Testis (tissue), 3 donors: ENCODE measurements around the gene ABHD17A. TPM values are rescaled to one million over a fixed set of nuclear protein-coding genes. Genes with fewer than 3 reads are reported as not detected.
A peak's percentile ranks its signal among the peaks of the same experiment; 100 is the strongest.

Experiments
- DNase-seq: peaks from one replicate; pipeline ENCODE4 v3.0.0-alpha.2; 2019
- H3K27ac ChIP-seq, 2 donors: fragments of 200-600 bp; sonication (generic); one replicate each; pipeline ENCODE4 v1.5.1; 2019
- H3K27me3 ChIP-seq: fragments of 200-600 bp; sonication (generic); one replicate; pipeline ENCODE4 v1.5.1; 2019
- H3K36me3 ChIP-seq: fragments of 200-600 bp; sonication (generic); one replicate; pipeline ENCODE4 v1.5.1; 2017; ENCODE audit warnings: low read depth; ENCODE audit errors: missing control alignments
- H3K4me1 ChIP-seq: fragments of 200-600 bp; sonication (generic); one replicate; pipeline ENCODE4 v1.5.1; 2019
- H3K4me3 ChIP-seq, 2 donors: fragments of 200-600 bp; sonication (generic); one replicate each; pipeline ENCODE4 v1.5.1; 2017 to 2019
- H3K9me3 ChIP-seq: fragments of 200-600 bp; sonication (generic); one replicate; pipeline ENCODE4 v1.5.1; 2017
- POLR2A ChIP-seq: fragments of 450-650 bp; IDR thresholded peaks from one replicate; pipeline ENCODE4 v1.6.1; 2017; ENCODE audit warnings: antibody characterized with exemption, mild to moderate bottlenecking, moderate library complexity
- WGBS, 2 donors: methylation state at CpG; one replicate each; pipeline ENCODE4 v1.1.5; 2018; 5-methylcytosine and 5-hydroxymethylcytosine counted together
- intact Hi-C: fragments of 100-400 bp; cut with DNase I; formaldehyde crosslinking; loops from one replicate; pipeline ENCODE4 v1.15.1; 2023; ENCODE audit warnings: low total_unique reads
- polyA plus RNA-seq: library from polyadenylated mRNA; stranded (reverse); fragments of 350-450 nt; fragmentation: Illumina TruSeq; extraction: RNeasy Lipid Tissue Mini Kit (QIAGEN cat#74804); gene quantifications from one replicate; pipeline ENCODE4 v1.2.3, GENCODE V29; 2014; ENCODE audit warnings: low read depth, low replicate concordance; ENCODE audit not compliant: insufficient read depth
- total RNA-seq, 2 donors: library from RNA; depleted of rRNA; stranded (reverse); fragments of >200 nt; gene quantifications; one replicate each; pipeline ENCODE4 v1.2.3, GENCODE V29; 2016
- TF ChIP-seq, protein P1 (sequence below), 3 experiments: fragments of 450-650 bp in 2 of 3; fragments of 200-600 bp in 1 of 3; sonication (generic) in 1 of 3; IDR thresholded peaks; one replicate each; pipeline ENCODE4 v1.5.1; 2016 to 2019; ENCODE audit warnings: antibody characterized with exemption in 3 of 3, mild to moderate bottlenecking in 2 of 3, moderate library complexity in 1 of 3

The ABHD17A gene
- total and polyA plus RNA-seq, 3 donors from 2014 or later, result 51.1 to 140 (median 127) TPM

DNA sequence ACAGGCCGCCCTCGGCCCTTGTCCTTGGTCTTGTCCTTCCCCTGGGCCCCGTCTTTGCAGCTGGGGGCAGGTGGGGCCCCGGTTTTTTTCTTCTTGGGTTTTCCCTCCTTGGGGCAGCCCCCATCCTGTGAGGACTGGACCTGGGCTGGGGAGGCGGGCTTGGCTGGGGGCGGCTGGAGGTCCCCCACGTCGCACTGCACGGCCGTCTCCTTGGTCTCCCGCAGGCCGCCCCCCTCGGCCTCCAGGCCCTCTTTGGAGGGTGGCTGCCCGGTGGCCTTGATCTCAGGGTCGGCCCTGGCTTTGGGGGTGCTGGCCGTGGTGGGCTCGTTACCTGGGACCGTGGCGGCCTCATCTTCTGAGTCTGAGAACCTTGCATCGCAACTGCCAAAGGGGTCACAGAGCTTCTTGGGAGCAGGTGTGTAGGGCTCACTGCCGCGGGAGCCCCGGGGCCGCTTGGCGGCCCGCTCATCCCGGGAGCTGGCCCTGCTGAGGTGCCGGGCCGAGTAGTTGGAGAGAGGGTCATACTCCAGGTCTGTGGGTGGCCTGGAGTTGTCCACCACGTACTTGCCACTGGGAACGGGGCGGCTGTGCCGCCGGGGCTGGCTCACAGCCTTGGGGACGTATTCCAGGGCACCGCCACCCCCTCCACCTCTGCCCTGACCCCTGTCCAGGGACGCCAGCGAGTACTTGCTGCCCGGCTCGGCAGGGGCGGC, 57.6 kb downstream of the ABHD17A start:
- H3K9me3 ChIP-seq, result no peaks in the 10 kb centered on the region
- H3K27me3 ChIP-seq, result no peaks in the 10 kb centered on the region
- no peaks in the 10 kb centered on the region for H3K36me3 ChIP-seq
- no peak overlapping the region for H3K4me3 ChIP-seq
- TF ChIP-seq, protein P1, sequence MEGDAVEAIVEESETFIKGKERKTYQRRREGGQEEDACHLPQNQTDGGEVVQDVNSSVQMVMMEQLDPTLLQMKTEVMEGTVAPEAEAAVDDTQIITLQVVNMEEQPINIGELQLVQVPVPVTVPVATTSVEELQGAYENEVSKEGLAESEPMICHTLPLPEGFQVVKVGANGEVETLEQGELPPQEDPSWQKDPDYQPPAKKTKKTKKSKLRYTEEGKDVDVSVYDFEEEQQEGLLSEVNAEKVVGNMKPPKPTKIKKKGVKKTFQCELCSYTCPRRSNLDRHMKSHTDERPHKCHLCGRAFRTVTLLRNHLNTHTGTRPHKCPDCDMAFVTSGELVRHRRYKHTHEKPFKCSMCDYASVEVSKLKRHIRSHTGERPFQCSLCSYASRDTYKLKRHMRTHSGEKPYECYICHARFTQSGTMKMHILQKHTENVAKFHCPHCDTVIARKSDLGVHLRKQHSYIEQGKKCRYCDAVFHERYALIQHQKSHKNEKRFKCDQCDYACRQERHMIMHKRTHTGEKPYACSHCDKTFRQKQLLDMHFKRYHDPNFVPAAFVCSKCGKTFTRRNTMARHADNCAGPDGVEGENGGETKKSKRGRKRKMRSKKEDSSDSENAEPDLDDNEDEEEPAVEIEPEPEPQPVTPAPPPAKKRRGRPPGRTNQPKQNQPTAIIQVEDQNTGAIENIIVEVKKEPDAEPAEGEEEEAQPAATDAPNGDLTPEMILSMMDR (IDR thresholded peaks at IDR 0.05), result no peak
- no peak for TF ChIP-seq POLR2A
- DNase-seq, result no peak
- peak overlapping the region; percentile 71 to 76 for H3K27ac ChIP-seq
- H3K4me1 ChIP-seq, result peaks cover 27% of the 10 kb centered on the region
- intact Hi-C loops, result no loop called here
- WGBS, 2 donors, result 68 to 70% methylated on average over 12 to 29 of the region's 41 CpGs

Other genes starting within 250 kb of the ABHD17A start
- 100 to 1,000 TPM; 330 to 423 TPM for gene TCF3, start 232.9 kb downstream of the ABHD17A start, total RNA-seq
- 157 TPM for gene TCF3, start 232.9 kb downstream of the ABHD17A start, polyA plus RNA-seq
- under 1 TPM; 0.25 to 0.39 TPM for gene ONECUT3, start 132.0 kb downstream of the ABHD17A start, total RNA-seq
- gene ONECUT3, start 132.0 kb downstream of the ABHD17A start, polyA plus RNA-seq, result 0.13 TPM
- gene ATP8B3, start 73.2 kb downstream of the ABHD17A start, total RNA-seq, result 10 to 100 TPM; 33.2 to 38.0 TPM
- 84.2 TPM for gene ATP8B3, start 73.2 kb downstream of the ABHD17A start, polyA plus RNA-seq
- gene REXO1, start 37.0 kb downstream of the ABHD17A start, total RNA-seq, result 100 to 1,000 TPM; 149 to 200 TPM
- 104 TPM for gene REXO1, start 37.0 kb downstream of the ABHD17A start, polyA plus RNA-seq
- 10 to 100 TPM; 14.7 to 26.5 TPM for gene KLF16, start 21.9 kb downstream of the ABHD17A start, total RNA-seq
- gene KLF16, start 21.9 kb downstream of the ABHD17A start, polyA plus RNA-seq, result 13.3 TPM
- 10 to 100 TPM; 10.6 to 16.7 TPM for gene ADAT3, start 19.9 kb upstream of the ABHD17A start, total RNA-seq
- 1.1 TPM for gene ADAT3, start 19.9 kb upstream of the ABHD17A start, polyA plus RNA-seq
- 100 to 1,000 TPM in 1 of 2 donors, 10 to 100 TPM in 1; 80.1 to 108 TPM for gene SCAMP4, start 19.9 kb upstream of the ABHD17A start, total RNA-seq
- gene SCAMP4, start 19.9 kb upstream of the ABHD17A start, polyA plus RNA-seq, result 50.1 TPM
- 100 to 1,000 TPM; 159 to 287 TPM for gene CSNK1G2, start 55.7 kb upstream of the ABHD17A start, total RNA-seq
- 178 TPM for gene CSNK1G2, start 55.7 kb upstream of the ABHD17A start, polyA plus RNA-seq
- 100 to 1,000 TPM in 1 of 2 donors, 10 to 100 TPM in 1; 61.1 to 117 TPM for gene BTBD2, start 130.2 kb upstream of the ABHD17A start, total RNA-seq
- gene BTBD2, start 130.2 kb upstream of the ABHD17A start, polyA plus RNA-seq, result 43.2 TPM
- gene MKNK2, start 165.7 kb upstream of the ABHD17A start, total RNA-seq, result 100 to 1,000 TPM in 1 of 2 donors, 10 to 100 TPM in 1; 93.0 to 103 TPM
- gene MKNK2, start 165.7 kb upstream of the ABHD17A start, polyA plus RNA-seq, result 76.5 TPM
- gene MOB3A, start 210.8 kb upstream of the ABHD17A start, total RNA-seq, result 10 to 100 TPM; 22.8 to 31.6 TPM
- gene MOB3A, start 210.8 kb upstream of the ABHD17A start, polyA plus RNA-seq, result 17.8 TPM
- 100 to 1,000 TPM; 208 to 276 TPM for gene IZUMO4, start 211.4 kb upstream of the ABHD17A start, total RNA-seq
- gene IZUMO4, start 211.4 kb upstream of the ABHD17A start, polyA plus RNA-seq, result 796 TPM